Stomach (tissue), 9 donors: Measurements from ENCODE around the gene MYO18B. TPM values are rescaled to one million over a fixed set of nuclear protein-coding genes. Genes with fewer than 3 reads are reported as not detected.

Experiments used
- DNase-seq, 2 donors: peaks; one replicate each; pipeline versions ENCODE4 v3.0.0 to v3.0.0-alpha.2; 2013 to 2019
- H3K27ac ChIP-seq, 5 donors: fragments of 200-600 bp in 4 of 5; sonication (generic) in 4 of 5; one replicate each; pipeline ENCODE4 v1.5.1; 2013 to 2019; ENCODE audit warnings: mild to moderate bottlenecking in 1 of 5, moderate library complexity in 1 of 5
- H3K27me3 ChIP-seq, 3 donors: fragments of 200-600 bp; sonication (generic); one replicate each; pipeline ENCODE4 v1.5.1; 2017 to 2019; ENCODE audit warnings: mixed run types in 1 of 3
- H3K36me3 ChIP-seq, 4 donors: fragments of 200-600 bp; sonication (generic); 1 replicate in 3 of 4; 2 replicates in 1 of 4; pipeline ENCODE4 v1.5.1; 2016 to 2019
- H3K4me1 ChIP-seq, 4 donors: fragments of 200-600 bp; sonication (generic); one replicate each; pipeline ENCODE4 v1.5.1; 2016 to 2019
- H3K4me3 ChIP-seq, 4 donors: fragments of 200-600 bp; sonication (generic) in 3 of 4; one replicate each; pipeline ENCODE4 v1.5.1; 2016 to 2019; ENCODE audit warnings: mild to moderate bottlenecking in 1 of 4
- H3K9me3 ChIP-seq, 4 donors: fragments of 200-600 bp; sonication (generic); one replicate each; pipeline ENCODE4 v1.5.1; 2016 to 2019
- EP300 ChIP-seq: sonication (generic); formaldehyde crosslinking; IDR thresholded peaks from one replicate; pipeline ENCODE4 v1.6.1; 2017; ENCODE audit warnings: antibody characterized with exemption
- POLR2A ChIP-seq, 4 donors: fragments of 450-650 bp; IDR thresholded peaks; one replicate each; pipeline ENCODE4 v1.6.1; 2016; ENCODE audit warnings: antibody characterized with exemption in 4 of 4, control low read depth in 2 of 4, mild to moderate bottlenecking in 1 of 4, moderate library complexity in 1 of 4
- POLR2AphosphoS5 ChIP-seq, 3 donors: sonication (generic); formaldehyde crosslinking; IDR thresholded peaks; one replicate each; pipeline ENCODE4 v1.6.1; 2016; ENCODE audit warnings: antibody characterized with exemption in 3 of 3
- WGBS, 5 donors: extraction: QIAGEN DNeasy Blood & Tissue Kit in 3 of 5; methylation state at CpG; one replicate each; pipeline versions ENCODE4 v1.1.5 to v1.1.7; 2013 to 2018; 5-methylcytosine and 5-hydroxymethylcytosine counted together
- intact Hi-C: fragments of 100-400 bp; cut with DNase I; formaldehyde crosslinking; loops from one replicate; pipeline ENCODE4 v1.15.1; 2023; ENCODE audit warnings: low total_unique reads
- polyA plus RNA-seq, 3 donors: library from polyadenylated mRNA; stranded (reverse); fragments of 200-250 nt; gene quantifications; one replicate each; pipeline ENCODE4 v1.2.3, GENCODE V29; 2013
- total RNA-seq, 5 donors: library from RNA; depleted of rRNA; stranded (reverse); fragments of >200 nt; gene quantifications; one replicate each; pipeline versions ENCODE4 v1.1.0 to v1.2.3, GENCODE V29; 2014 to 2016
- TF ChIP-seq, protein P1 (sequence below), 7 experiments: fragments of 450-650 bp in 4 of 7; fragments of 200-600 bp in 3 of 7; sonication (generic) in 3 of 7; IDR thresholded peaks; one replicate each; pipeline ENCODE4 v1.5.1; 2016 to 2019; ENCODE audit warnings: antibody characterized with exemption in 7 of 7, control low read depth in 2 of 7, mild to moderate bottlenecking in 1 of 7
- donor health status: healthy with polysubstance abuse.
- donor health status: Bipolar disorder and iron deficiency.
- donor health status: healthy.

The MYO18B gene
- total and polyA plus RNA-seq, 8 donors, result 0.31 to 7.6 (median 0.92) TPM; not detected in 1

GRCh38 chr22:25823276-25823675 lies 81.3 kb downstream of the MYO18B start:
- intact Hi-C loops, result no loop called here
- Histone ChIP-seq H3K27ac (no peak overlapping the region), H3K4me1 (no peaks in the 10 kb centered on the region), H3K4me3 (no peak overlapping the region), H3K9me3 (peaks cover 0 to 3% (median 0%) of the 10 kb centered on the region in 4 donors), H3K27me3 (peaks cover 0 to 29% (median 6%) of the 10 kb centered on the region in 3 donors), H3K36me3 (no peaks in the 10 kb centered on the region)
- WGBS, 5 donors, result 75 to 86% (median 80%) methylated on average over 14 to 15 of the region's 15 CpGs
- no peak for DNase-seq
- TF ChIP-seq EP300 (no peak), POLR2AphosphoS5 (IDR thresholded peaks at IDR 0.05) (no peak), POLR2A (IDR thresholded peaks at IDR 0.05) (no peak)
- TF ChIP-seq, protein P1, sequence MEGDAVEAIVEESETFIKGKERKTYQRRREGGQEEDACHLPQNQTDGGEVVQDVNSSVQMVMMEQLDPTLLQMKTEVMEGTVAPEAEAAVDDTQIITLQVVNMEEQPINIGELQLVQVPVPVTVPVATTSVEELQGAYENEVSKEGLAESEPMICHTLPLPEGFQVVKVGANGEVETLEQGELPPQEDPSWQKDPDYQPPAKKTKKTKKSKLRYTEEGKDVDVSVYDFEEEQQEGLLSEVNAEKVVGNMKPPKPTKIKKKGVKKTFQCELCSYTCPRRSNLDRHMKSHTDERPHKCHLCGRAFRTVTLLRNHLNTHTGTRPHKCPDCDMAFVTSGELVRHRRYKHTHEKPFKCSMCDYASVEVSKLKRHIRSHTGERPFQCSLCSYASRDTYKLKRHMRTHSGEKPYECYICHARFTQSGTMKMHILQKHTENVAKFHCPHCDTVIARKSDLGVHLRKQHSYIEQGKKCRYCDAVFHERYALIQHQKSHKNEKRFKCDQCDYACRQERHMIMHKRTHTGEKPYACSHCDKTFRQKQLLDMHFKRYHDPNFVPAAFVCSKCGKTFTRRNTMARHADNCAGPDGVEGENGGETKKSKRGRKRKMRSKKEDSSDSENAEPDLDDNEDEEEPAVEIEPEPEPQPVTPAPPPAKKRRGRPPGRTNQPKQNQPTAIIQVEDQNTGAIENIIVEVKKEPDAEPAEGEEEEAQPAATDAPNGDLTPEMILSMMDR (IDR thresholded peaks at IDR 0.05), result no peak

GRCh38 chr22:25824828-25825423 lies 82.9 kb downstream of the MYO18B start:
- intact Hi-C loops, result no loop called here
- WGBS, 5 donors, result 59 to 66% (median 64%) methylated on average over 7 of the region's 7 CpGs
- DNase-seq, result no peak
- TF ChIP-seq EP300 (no peak), POLR2A (IDR thresholded peaks at IDR 0.05) (no peak), POLR2AphosphoS5 (IDR thresholded peaks at IDR 0.05) (no peak)
- TF ChIP-seq, protein P1 (IDR thresholded peaks at IDR 0.05), result no peak
- peaks cover 0 to 5% (median 0%) of the 10 kb centered on the region in 4 donors for H3K9me3 ChIP-seq
- no peak overlapping the region for H3K27ac ChIP-seq
- no peaks in the 10 kb centered on the region for H3K4me1 ChIP-seq
- no peak overlapping the region for H3K4me3 ChIP-seq
- H3K27me3 ChIP-seq, result peaks cover 0 to 19% (median 0%) of the 10 kb centered on the region in 3 donors
- no peaks in the 10 kb centered on the region for H3K36me3 ChIP-seq

GRCh38 chr22:25827415-25827814 lies 85.4 kb downstream of the MYO18B start:
- intact Hi-C loops, result no loop called here
- TF ChIP-seq EP300 (no peak), POLR2A (IDR thresholded peaks at IDR 0.05) (no peak), POLR2AphosphoS5 (IDR thresholded peaks at IDR 0.05) (no peak)
- TF ChIP-seq, protein P1 (IDR thresholded peaks at IDR 0.05), result no peak
- DNase-seq, result peak in 1 of 2 donors; percentile 62

DNA sequence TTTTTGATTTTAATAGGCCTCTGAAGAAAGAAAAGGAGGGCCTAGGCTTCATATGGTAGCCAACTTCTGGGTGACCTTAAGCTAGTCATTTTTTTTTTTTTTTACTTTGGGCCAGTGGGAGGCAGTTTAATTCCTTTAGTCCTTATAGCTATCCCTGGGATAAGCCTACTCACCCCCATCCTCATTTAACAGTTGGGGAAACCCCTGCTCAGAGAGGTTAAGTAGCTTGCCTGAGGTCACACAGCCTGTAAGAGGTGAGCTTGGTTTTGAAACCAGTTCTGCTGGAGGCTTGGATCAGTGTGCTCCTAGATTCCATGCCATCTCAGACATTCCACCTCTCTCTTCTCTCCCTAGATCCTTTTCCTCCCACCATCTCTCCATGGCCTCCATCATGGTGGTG lies 86.4 kb downstream of the MYO18B start:
- no peaks in the 10 kb centered on the region for H3K36me3 ChIP-seq
- H3K4me3 ChIP-seq, result no peak overlapping the region
- H3K9me3 ChIP-seq, result peaks cover 5 to 14% (median 8%) of the 10 kb centered on the region in 4 donors
- no peak overlapping the region for H3K27ac ChIP-seq
- peaks cover 0 to 9% (median 0%) of the 10 kb centered on the region in 3 donors for H3K27me3 ChIP-seq
- H3K4me1 ChIP-seq, result no peaks in the 10 kb centered on the region
- DNase-seq, result no peak
- TF ChIP-seq POLR2AphosphoS5 (IDR thresholded peaks at IDR 0.05) (no peak), POLR2A (IDR thresholded peaks at IDR 0.05) (no peak), EP300 (no peak)
- TF ChIP-seq, protein P1 (IDR thresholded peaks at IDR 0.05), result no peak
- intact Hi-C loops, result no loop called here

More at GRCh38 chr22:25827415-25827814, 85.4 kb downstream of the MYO18B start:
- Histone ChIP-seq H3K9me3 (peaks cover 5 to 14% (median 8%) of the 10 kb centered on the region in 4 donors), H3K36me3 (no peaks in the 10 kb centered on the region), H3K4me1 (no peaks in the 10 kb centered on the region), H3K27ac (no peak overlapping the region), H3K27me3 (peaks cover 0 to 14% (median 0%) of the 10 kb centered on the region in 3 donors), H3K4me3 (no peak overlapping the region)
- WGBS, 5 donors, result 73 to 78% (median 75%) methylated on average over 9 of the region's 9 CpGs
